ENCODE data around the gene BBOF1.

BBOF1 gene

GRCh38 chr14:74089251-74090020, 70.3 kb downstream of the BBOF1 start:
- no peak for DNase-seq (ENCODE audit: low spot score)

DNA sequence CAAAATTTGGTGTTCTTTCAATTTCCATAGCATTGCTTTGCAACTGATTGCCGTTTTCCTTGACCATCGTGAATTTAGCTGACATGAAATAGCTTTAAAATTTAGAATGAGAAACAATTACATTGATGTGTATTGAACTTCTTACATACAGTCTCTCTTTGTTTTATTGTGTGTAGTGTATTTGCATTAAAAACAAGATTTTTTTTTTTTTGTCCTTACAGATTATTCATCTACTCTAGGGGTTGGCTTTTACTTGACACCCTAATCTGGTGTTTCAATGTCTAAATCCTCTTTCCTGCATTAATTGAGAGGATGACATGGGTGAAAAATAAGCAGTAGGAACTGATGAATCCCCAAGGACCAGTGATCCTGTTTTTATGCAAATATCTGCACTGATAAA, 86.2 kb downstream of the BBOF1 start:
- no peak for DNase-seq (ENCODE audit: low spot score)

DNA sequence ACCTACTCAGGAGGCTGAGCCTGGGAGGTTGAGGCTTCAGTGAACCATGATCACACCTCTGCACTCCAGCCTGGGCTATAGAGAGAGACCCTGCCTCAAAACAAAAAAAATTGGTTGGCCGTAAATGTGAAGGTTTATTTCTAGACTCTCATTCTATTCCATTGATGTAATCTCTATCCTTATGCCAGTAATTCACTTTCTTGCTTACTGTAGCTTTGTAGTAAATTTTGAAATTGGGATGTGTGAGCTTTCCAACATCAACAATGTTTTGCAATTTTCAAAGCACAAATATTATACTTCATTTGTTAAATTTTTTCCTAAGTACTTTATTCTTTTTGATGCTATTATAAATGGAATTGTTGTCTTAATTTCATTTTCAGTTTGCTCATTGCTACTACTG, 90.2 kb downstream of the BBOF1 start:
- no peak for DNase-seq (ENCODE audit: low spot score)

- peak; percentile 57 for DNase-seq (ENCODE audit: low spot score)
Measured at GRCh38 chr14:74111395-74112216, 92.5 kb downstream of the BBOF1 start.

Data from germinal center (tissue), 1 donor.